ENCODE measurements around the gene IPCEF1. TPM values are rescaled to one million over a fixed set of nuclear protein-coding genes. Genes with fewer than 3 reads are reported as not detected.

IPCEF1 gene
- total RNA-seq, 1 donor: 0.36 TPM

DNA sequence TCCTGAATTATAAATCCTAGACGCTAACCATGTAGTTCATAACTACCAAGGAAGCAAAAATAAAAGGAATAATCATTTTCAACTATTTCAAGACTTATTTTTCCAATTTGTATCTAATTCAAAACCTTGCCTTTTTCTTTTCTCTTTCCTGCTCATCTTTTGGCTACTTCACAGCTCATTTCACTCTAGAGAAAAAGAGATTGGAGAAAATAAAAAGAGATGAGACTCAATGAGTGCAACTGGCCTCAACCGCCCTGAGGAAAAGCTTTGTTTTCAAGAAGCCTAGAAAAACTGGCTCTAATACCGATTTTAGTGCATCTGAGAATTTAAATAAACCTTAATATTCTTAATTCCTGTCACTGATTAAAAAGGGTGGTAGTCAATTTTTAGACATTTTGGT lies 36.4 kb downstream of the IPCEF1 start:
- Histone ChIP-seq H3K27ac (ENCODE audit: low read depth, low read length) (no peak overlapping the region), H3K79me2 (ENCODE audit: insufficient read depth, low read length) (no peaks in the 10 kb centered on the region), H3K4me1 (ENCODE audit: insufficient read depth, low read length) (peaks cover 24% of the 10 kb centered on the region), H3K27me3 (ENCODE audit: insufficient read depth, low read length) (peaks cover 8% of the 10 kb centered on the region), H2AFZ (ENCODE audit: low read length) (no peak overlapping the region), H4K20me1 (ENCODE audit: insufficient read depth, low read length) (no peaks in the 10 kb centered on the region), H3K4me2 (ENCODE audit: insufficient read depth, low read length) (no peak overlapping the region), H3K9me3 (ENCODE audit: low read depth, low read length) (no peaks in the 10 kb centered on the region), H3K4me3 (ENCODE audit: insufficient read depth, low read length) (no peak overlapping the region), H3K36me3 (ENCODE audit: insufficient read depth, low read length) (no peaks in the 10 kb centered on the region)
- TF ChIP-seq, protein P1, sequence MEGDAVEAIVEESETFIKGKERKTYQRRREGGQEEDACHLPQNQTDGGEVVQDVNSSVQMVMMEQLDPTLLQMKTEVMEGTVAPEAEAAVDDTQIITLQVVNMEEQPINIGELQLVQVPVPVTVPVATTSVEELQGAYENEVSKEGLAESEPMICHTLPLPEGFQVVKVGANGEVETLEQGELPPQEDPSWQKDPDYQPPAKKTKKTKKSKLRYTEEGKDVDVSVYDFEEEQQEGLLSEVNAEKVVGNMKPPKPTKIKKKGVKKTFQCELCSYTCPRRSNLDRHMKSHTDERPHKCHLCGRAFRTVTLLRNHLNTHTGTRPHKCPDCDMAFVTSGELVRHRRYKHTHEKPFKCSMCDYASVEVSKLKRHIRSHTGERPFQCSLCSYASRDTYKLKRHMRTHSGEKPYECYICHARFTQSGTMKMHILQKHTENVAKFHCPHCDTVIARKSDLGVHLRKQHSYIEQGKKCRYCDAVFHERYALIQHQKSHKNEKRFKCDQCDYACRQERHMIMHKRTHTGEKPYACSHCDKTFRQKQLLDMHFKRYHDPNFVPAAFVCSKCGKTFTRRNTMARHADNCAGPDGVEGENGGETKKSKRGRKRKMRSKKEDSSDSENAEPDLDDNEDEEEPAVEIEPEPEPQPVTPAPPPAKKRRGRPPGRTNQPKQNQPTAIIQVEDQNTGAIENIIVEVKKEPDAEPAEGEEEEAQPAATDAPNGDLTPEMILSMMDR (IDR thresholded peaks at IDR 0.05; ENCODE audit: extremely low read depth, low read depth, low read length): no peak
- DNase-seq (ENCODE audit: insufficient read length, low spot score, missing footprints): no peak

- DNase-seq (ENCODE audit: insufficient read length, low spot score, missing footprints): peak; percentile 49
- peak overlapping the region; percentile 67 for H2AFZ ChIP-seq (ENCODE audit: low read length)
- no peaks in the 10 kb centered on the region for H3K9me3 ChIP-seq (ENCODE audit: low read depth, low read length)
- TF ChIP-seq, protein P1 (IDR thresholded peaks at IDR 0.05; ENCODE audit: extremely low read depth, low read depth, low read length): no peak
- peak overlapping the region; percentile 58 for H3K27ac ChIP-seq (ENCODE audit: low read depth, low read length)
- H3K27me3 ChIP-seq (ENCODE audit: insufficient read depth, low read length): peaks cover 9% of the 10 kb centered on the region
- peak overlapping the region; percentile 68 for H3K4me2 ChIP-seq (ENCODE audit: insufficient read depth, low read length)
- H3K4me3 ChIP-seq (ENCODE audit: insufficient read depth, low read length): peak overlapping the region; percentile 56
- no peaks in the 10 kb centered on the region for H3K79me2 ChIP-seq (ENCODE audit: insufficient read depth, low read length)
- H3K36me3 ChIP-seq (ENCODE audit: insufficient read depth, low read length): no peaks in the 10 kb centered on the region
- peaks cover 24% of the 10 kb centered on the region for H3K4me1 ChIP-seq (ENCODE audit: insufficient read depth, low read length)
- no peaks in the 10 kb centered on the region for H4K20me1 ChIP-seq (ENCODE audit: insufficient read depth, low read length)
Measured at GRCh38 chr6:154319231-154319858, 37.3 kb downstream of the IPCEF1 start.

GRCh38 chr6:154318721-154319120 lies 37.9 kb downstream of the IPCEF1 start:
- H3K4me2 ChIP-seq (ENCODE audit: insufficient read depth, low read length): peak overlapping the region; percentile 68
- no peak for DNase-seq (ENCODE audit: insufficient read length, low spot score, missing footprints)
- H3K36me3 ChIP-seq (ENCODE audit: insufficient read depth, low read length): no peaks in the 10 kb centered on the region
- peaks cover 24% of the 10 kb centered on the region for H3K4me1 ChIP-seq (ENCODE audit: insufficient read depth, low read length)
- no peaks in the 10 kb centered on the region for H4K20me1 ChIP-seq (ENCODE audit: insufficient read depth, low read length)
- peaks cover 9% of the 10 kb centered on the region for H3K27me3 ChIP-seq (ENCODE audit: insufficient read depth, low read length)
- peak overlapping the region; percentile 58 for H3K27ac ChIP-seq (ENCODE audit: low read depth, low read length)
- TF ChIP-seq, protein P1 (IDR thresholded peaks at IDR 0.05; ENCODE audit: extremely low read depth, low read depth, low read length): no peak
- no peaks in the 10 kb centered on the region for H3K79me2 ChIP-seq (ENCODE audit: insufficient read depth, low read length)
- H2AFZ ChIP-seq (ENCODE audit: low read length): no peak overlapping the region
- H3K4me3 ChIP-seq (ENCODE audit: insufficient read depth, low read length): no peak overlapping the region
- no peaks in the 10 kb centered on the region for H3K9me3 ChIP-seq (ENCODE audit: low read depth, low read length)

DNA sequence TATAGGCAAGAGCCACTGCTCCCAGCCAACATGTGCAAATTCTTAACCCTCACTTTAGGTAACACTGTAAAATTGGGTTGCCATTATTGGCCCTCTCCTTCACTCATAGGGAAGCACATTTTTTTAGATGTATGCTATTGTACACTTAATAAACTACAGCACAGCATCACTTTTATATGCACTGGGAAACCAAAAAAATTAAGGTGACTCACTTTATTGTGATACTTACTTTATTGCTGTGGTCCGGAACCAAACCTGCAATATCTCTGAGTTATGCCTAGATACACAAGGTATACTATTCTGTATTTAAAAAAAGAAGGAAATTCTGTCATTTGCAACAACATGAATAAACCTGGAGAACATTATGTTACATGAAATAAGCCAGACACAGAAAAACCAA lies 40.5 kb downstream of the IPCEF1 start:
- H3K4me1 ChIP-seq (ENCODE audit: insufficient read depth, low read length): peaks cover 24% of the 10 kb centered on the region
- H3K79me2 ChIP-seq (ENCODE audit: insufficient read depth, low read length): no peaks in the 10 kb centered on the region
- no peak overlapping the region for H3K27ac ChIP-seq (ENCODE audit: low read depth, low read length)
- no peaks in the 10 kb centered on the region for H4K20me1 ChIP-seq (ENCODE audit: insufficient read depth, low read length)
- TF ChIP-seq, protein P1 (IDR thresholded peaks at IDR 0.05; ENCODE audit: extremely low read depth, low read depth, low read length): no peak
- H3K4me3 ChIP-seq (ENCODE audit: insufficient read depth, low read length): no peak overlapping the region
- no peaks in the 10 kb centered on the region for H3K36me3 ChIP-seq (ENCODE audit: insufficient read depth, low read length)
- H3K9me3 ChIP-seq (ENCODE audit: low read depth, low read length): no peaks in the 10 kb centered on the region
- H2AFZ ChIP-seq (ENCODE audit: low read length): no peak overlapping the region
- DNase-seq (ENCODE audit: insufficient read length, low spot score, missing footprints): no peak
- peaks cover 9% of the 10 kb centered on the region for H3K27me3 ChIP-seq (ENCODE audit: insufficient read depth, low read length)
- H3K4me2 ChIP-seq (ENCODE audit: insufficient read depth, low read length): no peak overlapping the region

Data from osteoblast (primary cell).